ENCODE measurements around the gene DNASE1. TPM values are rescaled to one million over a fixed set of nuclear protein-coding genes. Genes with fewer than 3 reads are reported as not detected.

The DNASE1 gene
- total RNA-seq, 1 experiment from 2014 or later: 13.8 TPM

DNA sequence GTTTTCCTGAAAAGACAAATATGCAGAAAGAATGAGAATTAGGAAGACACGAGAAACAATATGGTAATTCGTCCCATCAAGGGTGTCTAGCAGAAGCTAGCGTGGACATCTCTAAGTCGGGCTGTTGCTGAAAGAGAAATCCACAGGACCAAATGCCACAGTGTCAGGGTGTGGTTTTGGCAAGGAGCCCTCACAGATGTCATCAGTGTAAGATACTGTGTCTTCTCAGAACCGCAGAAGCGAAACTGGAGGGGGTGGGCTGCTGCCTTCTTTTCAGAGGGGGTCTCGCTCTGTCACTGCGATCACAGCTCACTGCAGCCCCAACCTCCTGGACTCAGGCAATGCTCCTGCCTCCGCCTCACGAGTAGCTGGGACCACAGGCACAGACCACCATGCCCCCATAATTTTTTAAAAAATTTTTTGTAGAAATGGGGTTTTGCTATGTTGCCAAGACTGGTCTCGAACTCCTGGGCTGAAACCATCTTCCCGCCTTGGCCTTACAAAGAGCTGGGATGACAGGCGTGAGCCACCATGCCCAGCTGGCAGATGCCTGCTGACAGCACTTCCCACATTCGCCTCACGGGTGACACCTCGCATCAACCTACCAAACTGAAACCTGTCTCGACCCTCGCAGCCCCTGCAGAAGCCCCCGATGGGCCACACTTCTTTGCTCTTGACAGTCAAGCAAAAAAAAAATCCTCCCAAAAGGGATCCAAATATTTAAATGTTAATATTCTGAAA is 36.7 kb downstream of the DNASE1 start:
- Histone ChIP-seq H3K4me3 (ENCODE audit: insufficient read depth, low read depth, low read length) (no peak overlapping the region), H3K36me3 (replicated peaks; ENCODE audit: control insufficient read depth, insufficient read depth, low read length) (peaks cover 12% of the 10 kb centered on the region), H3K27me3 (ENCODE audit: control insufficient read depth, insufficient read depth, low read length) (no peaks in the 10 kb centered on the region)
- DNase-seq: no peak

DNA sequence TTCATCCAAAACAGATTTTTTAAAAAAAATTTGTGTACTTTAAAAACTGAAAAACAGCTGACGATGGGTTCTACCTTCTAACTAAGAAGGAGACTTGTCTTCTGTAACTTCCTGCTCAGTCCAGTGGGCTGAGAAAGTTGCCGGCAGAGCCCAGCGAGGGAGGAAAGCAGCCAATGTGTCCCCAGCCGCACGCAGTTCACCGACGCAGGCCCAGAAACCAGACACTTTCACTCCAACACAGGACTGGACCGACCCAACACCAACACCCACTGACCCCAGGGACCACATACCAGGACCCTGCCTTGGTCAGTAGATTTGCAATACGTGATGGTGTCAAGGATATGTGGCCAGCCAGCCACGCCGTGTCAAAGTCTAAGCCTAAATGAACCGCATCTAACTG is 37.3 kb downstream of the DNASE1 start:
- no peak for DNase-seq

DNA sequence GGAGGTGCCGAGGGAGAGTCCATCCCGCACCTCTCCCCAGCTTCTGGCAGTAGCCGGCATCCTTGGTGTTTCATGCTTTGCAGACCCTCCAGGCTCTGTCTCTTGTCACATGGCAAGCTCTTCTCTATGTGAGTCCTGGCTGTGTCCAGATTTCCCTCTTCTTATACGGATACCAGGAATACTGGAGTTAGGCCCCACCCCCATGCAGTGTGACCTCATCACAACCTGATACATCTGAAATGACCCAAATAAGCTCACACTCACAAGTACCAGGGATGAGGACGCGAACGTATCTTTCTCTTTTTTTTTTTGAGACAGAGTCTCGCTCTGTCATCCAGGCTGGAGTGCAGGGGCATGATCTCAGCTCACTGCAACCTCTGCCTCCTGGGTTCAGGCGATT is 39.6 kb downstream of the DNASE1 start:
- Histone ChIP-seq H3K36me3 (replicated peaks; ENCODE audit: control insufficient read depth, insufficient read depth, low read length) (no peaks in the 10 kb centered on the region; the same call in 1 of the 2 replicates), H3K4me3 (ENCODE audit: insufficient read depth, low read depth, low read length) (no peak overlapping the region), H3K27me3 (ENCODE audit: control insufficient read depth, insufficient read depth, low read length) (no peaks in the 10 kb centered on the region)
- no peak for DNase-seq

More for the DNA sequence above, 37.3 kb downstream of the DNASE1 start:
- Histone ChIP-seq H3K27me3 (ENCODE audit: control insufficient read depth, insufficient read depth, low read length) (no peaks in the 10 kb centered on the region), H3K4me3 (ENCODE audit: insufficient read depth, low read depth, low read length) (no peak overlapping the region), H3K36me3 (replicated peaks; ENCODE audit: control insufficient read depth, insufficient read depth, low read length) (peaks cover 11% of the 10 kb centered on the region)

- Histone ChIP-seq H3K36me3 (replicated peaks; ENCODE audit: control insufficient read depth, insufficient read depth, low read length) (no peaks in the 10 kb centered on the region), H3K27me3 (ENCODE audit: control insufficient read depth, insufficient read depth, low read length) (no peaks in the 10 kb centered on the region), H3K4me3 (ENCODE audit: insufficient read depth, low read depth, low read length) (no peak overlapping the region)
- DNase-seq: no peak
Observed at GRCh38 chr16:3695610-3696369, 41.3 kb downstream of the DNASE1 start.

GRCh38 chr16:3696425-3697218 is 42.1 kb downstream of the DNASE1 start:
- DNase-seq: no peak
- Histone ChIP-seq H3K27me3 (ENCODE audit: control insufficient read depth, insufficient read depth, low read length) (no peaks in the 10 kb centered on the region), H3K4me3 (ENCODE audit: insufficient read depth, low read depth, low read length) (no peak overlapping the region), H3K36me3 (replicated peaks; ENCODE audit: control insufficient read depth, insufficient read depth, low read length) (no peaks in the 10 kb centered on the region)

DNA sequence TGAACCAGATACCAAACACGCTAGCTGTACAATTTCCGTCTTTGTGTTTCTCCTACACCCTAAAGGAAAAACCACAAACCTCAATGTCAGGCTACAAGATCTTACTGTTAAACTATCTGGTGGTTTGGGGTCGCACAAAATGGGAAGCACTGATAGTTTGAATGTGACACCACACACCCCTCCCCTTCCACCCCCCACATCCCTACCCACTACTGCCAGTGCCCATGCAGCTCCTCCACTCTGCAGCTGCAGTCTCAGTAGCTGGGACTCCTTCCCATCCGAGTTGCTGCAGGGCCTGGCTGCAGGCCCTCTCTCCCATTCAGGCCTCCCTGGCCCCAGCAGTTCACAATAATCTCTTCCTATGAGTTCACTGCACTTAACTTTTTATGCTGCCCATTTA is 44.5 kb downstream of the DNASE1 start:
- DNase-seq: no peak
- Histone ChIP-seq H3K4me3 (ENCODE audit: insufficient read depth, low read depth, low read length) (no peak overlapping the region), H3K36me3 (replicated peaks; ENCODE audit: control insufficient read depth, insufficient read depth, low read length) (no peaks in the 10 kb centered on the region; the same call in none of the 2 replicates), H3K27me3 (ENCODE audit: control insufficient read depth, insufficient read depth, low read length) (no peaks in the 10 kb centered on the region)

DNA sequence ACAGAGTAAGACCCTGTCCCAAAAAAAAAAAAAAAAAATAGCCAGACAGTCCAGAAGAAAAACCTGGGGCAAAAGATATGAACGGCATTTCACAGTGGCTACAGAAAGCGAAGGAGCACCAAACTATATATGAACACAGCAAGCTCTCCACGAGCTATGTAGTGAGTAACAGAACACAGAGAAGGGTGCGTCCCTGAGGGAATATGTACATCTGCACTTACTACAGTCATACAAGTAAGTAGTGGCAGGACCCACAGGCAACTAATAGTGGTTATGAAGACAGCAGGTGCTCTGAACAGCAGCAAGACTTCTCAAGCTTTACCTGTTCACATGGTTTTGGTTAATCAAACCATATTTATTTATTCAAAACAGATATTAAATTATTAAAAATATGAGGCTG is 47.0 kb downstream of the DNASE1 start:
- no peak for DNase-seq
- Histone ChIP-seq H3K4me3 (ENCODE audit: insufficient read depth, low read depth, low read length) (no peak overlapping the region), H3K36me3 (replicated peaks; ENCODE audit: control insufficient read depth, insufficient read depth, low read length) (no peaks in the 10 kb centered on the region; the same call in none of the 2 replicates), H3K27me3 (ENCODE audit: control insufficient read depth, insufficient read depth, low read length) (no peaks in the 10 kb centered on the region)

DNA sequence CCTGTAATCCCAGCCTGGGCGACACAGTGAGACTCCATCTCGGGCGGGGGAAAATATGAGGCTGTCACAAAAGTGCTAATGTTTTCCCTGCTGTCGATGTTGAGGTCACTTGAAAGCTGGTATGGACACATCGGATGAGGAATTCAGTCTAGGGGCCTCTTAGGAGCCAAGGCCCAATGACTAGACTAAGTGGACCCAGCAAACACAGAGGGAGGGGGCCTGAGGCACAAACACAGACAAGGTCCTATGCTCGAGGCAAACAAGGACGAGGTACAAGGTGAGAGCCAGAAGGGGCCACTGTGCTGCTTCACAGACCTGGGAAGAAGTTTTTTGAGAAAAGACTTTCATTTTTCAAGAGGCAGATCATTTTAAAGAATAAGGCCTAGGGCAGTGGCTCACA is 47.6 kb downstream of the DNASE1 start:
- Histone ChIP-seq H3K4me3 (ENCODE audit: insufficient read depth, low read depth, low read length) (no peak overlapping the region), H3K27me3 (ENCODE audit: control insufficient read depth, insufficient read depth, low read length) (no peaks in the 10 kb centered on the region), H3K36me3 (replicated peaks; ENCODE audit: control insufficient read depth, insufficient read depth, low read length) (no peaks in the 10 kb centered on the region; the same call in none of the 2 replicates)
- no peak for DNase-seq

GRCh38 chr16:3706253-3707012 is 51.9 kb downstream of the DNASE1 start:
- no peaks in the 10 kb centered on the region for H3K27me3 ChIP-seq (ENCODE audit: control insufficient read depth, insufficient read depth, low read length)
- no peak for DNase-seq
- no peaks in the 10 kb centered on the region; the same call in none of the 2 replicates for H3K36me3 ChIP-seq (replicated peaks; ENCODE audit: control insufficient read depth, insufficient read depth, low read length)
- no peak overlapping the region for H3K4me3 ChIP-seq (ENCODE audit: insufficient read depth, low read depth, low read length)

Other genes starting within 250 kb of the DNASE1 start
- gene ZNF597, start 211.2 kb upstream of the DNASE1 start, total RNA-seq (2014; rRNA removed; shearing (Covaris generic)): 1.5 and 1.9 TPM in 2 replicates
- gene NAA60, start 211.0 kb upstream of the DNASE1 start, total RNA-seq (2014; rRNA removed; shearing (Covaris generic)): 11.0 and 12.6 TPM in 2 replicates
- not detected in 2 replicates for gene C16orf90, start 159.2 kb upstream of the DNASE1 start, total RNA-seq (2014; rRNA removed; shearing (Covaris generic))
- gene CLUAP1, start 153.7 kb upstream of the DNASE1 start, total RNA-seq (2014; rRNA removed; shearing (Covaris generic)): 8.5 and 11.9 TPM in 2 replicates
- 0.03 and 0.11 TPM in 2 replicates for gene NLRC3, start 77.3 kb upstream of the DNASE1 start, total RNA-seq (2014; rRNA removed; shearing (Covaris generic))
- 8.4 and 11.3 TPM in 2 replicates for gene SLX4, start 43.1 kb upstream of the DNASE1 start, total RNA-seq (2014; rRNA removed; shearing (Covaris generic))
- gene TRAP1, start 62.8 kb downstream of the DNASE1 start, total RNA-seq (2014; rRNA removed; shearing (Covaris generic)): 219 and 221 TPM in 2 replicates
- 11.7 and 14.6 TPM in 2 replicates for gene CREBBP, start 226.0 kb downstream of the DNASE1 start, total RNA-seq (2014; rRNA removed; shearing (Covaris generic))

All from H7 (cell line).